HG03354 (cell line): Measurements from ENCODE around the gene LSM14A.
A peak's percentile ranks its signal among the peaks of the same experiment; 100 is the strongest.
"Not testable (repeated sequence)": the region's sequence is repeated elsewhere in the genome, so short reads cannot be mapped to it uniquely, and the experiment has no call there.

Experiments used
- ATAC-seq: cut with Tn5 transposase; IDR thresholded peaks from one replicate; pipeline ENCODE4 v1.9.1; 2021; ENCODE audit warnings: mild to moderate bottlenecking; ENCODE audit not compliant: unreplicated experiment, poor library complexity, severe bottlenecking

LSM14A gene

DNA sequence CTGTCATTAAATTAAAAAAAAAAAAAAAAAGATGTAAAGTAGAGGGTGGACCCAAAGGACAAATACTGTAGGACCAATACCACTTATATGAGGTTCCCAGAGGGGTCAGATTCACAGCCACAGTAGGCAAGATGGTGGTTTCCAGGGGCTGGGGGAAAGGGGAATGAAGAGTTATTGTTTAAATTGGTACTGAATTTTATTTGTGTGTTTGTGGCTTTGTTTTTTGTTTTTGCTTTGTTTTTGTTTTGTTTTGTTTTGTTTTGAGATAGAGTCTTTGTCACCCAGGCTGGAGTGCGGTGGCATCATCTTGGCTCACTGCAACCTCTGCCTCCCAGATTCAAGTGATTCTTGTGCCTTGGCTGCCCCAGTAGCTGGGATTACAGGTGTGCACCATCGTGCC lies 17.9 kb upstream of the LSM14A start:
- ATAC-seq: no peak

DNA sequence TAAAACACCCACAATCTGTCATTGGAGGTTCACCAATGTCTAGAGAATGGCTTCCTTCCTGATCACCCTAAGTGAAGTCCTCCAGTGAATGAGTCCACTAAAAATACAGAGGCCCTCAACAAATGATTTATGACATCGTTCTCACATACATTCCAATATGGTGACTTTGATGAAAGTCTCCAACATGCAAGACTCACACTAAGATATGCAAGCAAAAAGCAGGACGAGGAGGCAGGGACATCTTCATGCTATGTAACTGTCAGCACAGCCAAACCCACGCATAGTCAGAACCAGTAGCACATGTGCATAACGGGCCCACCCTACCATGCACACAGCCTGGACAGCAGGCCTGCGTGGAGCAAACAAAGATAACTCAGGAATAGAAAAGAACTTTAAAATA lies 16.6 kb upstream of the LSM14A start:
- no peak for ATAC-seq

DNA sequence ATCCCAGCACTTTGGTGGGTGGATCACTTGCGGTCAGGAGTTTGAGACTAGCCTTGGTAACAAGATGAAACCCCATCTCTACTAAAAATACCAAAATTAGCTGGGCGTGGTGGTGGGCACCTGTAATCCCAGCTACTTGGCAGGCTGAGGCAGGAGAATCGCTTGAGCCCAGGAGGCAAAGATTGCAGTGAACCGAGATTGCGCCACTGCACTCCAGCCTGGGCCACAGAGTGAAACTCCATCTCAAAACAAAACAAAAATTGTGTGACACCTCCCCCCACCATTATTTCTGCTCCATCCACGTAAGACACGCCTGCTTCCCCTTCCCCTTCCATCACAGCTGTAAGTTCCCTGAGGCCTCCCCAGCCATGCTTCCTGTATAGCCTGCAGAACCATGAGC lies 13.3 kb upstream of the LSM14A start:
- not testable (repeated sequence) for ATAC-seq

DNA sequence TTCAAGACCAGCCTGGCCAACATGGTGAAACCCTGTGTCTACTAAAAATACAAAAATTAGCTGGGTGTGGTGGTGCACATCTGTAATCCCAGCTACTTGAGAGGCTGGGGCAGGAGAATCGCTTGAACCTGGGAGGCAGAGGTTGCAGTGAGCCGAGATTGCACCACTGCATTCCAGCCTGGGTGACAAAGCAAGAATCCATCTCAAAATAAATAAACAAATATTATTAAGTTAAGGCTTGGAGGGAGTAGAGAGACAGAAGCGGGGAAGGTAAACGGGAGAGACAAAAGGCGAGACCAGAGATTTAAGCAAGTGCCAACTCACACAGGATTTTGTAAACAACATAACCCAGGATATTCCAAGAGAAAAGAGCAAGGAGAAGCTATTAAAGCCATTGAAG lies 12.8 kb upstream of the LSM14A start:
- not testable (repeated sequence) for ATAC-seq

DNA sequence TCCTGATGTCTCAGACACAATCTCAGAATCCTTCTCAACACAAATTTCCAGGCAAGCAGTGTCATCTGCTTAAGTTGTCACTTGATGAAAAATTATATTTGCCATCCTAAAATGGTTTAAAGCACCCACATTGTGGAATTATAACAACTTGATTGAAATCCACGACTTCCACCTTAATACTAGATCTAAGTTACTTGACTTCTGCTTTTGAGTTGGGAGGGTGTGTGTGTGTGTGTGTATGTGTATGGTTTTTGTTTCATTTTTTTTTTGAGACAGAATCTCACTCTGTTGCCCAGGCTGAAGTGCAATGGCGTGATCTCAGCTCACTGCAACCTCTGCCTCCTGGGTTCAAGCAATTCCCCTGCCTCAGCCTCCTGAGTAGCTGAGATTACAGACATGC lies 10.4 kb upstream of the LSM14A start:
- ATAC-seq: not testable (repeated sequence)

DNA sequence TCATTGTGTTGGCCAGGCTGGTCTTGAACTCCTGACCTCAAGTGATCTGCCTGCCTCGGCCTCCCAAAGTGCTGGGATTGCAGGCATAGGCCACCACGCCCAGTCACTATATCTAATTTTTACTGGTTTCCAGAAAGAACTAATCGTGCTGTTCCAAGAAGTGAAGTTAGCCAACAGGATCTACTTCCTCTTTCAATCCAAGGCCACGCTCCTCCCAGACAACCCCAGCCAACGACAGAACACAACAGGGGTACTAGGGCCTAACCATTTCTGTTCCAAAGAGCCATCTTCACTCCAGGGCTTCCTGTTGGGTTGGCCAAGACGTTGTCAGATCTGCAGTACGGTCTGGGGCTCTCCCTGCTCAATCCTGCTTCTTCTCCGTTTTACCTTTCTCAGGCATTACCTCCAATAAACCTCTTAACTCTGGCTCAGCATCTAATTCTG lies 7.0 kb upstream of the LSM14A start:
- no peak for ATAC-seq

DNA sequence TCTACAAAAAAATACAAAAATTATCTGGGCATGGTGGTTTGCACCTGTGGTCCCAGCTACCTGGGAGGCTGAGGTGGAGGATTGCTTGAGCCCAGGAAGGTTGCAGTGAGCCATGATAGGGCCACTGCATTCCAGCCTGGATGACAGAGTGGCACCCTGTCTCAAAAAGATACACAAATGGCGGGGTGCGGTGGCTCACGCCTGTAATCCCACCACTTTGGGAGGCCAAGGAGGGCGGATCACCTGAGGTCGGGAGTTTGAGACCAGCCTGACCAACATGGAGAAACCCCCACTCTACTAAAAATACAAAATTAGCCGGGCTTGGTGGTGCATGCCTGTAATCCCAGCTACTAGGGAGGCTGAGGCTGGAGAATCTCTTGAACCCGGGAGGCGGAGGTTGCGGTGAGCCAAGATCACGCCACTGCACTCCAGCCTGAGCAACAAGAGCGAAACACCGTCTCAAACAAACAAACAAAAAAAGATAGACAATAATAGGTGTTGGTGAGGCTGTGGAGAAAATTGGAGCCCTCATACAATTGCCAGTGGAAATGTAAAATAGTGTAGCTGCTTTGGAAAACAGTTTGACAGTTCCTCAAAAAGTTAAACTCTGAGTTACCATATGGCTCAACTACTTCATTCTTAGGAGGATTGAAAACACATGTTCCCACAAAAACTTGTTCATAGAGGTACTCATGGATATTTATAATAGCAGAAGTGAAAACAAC lies 2.7 kb upstream of the LSM14A start:
- ATAC-seq: not testable (repeated sequence)

DNA sequence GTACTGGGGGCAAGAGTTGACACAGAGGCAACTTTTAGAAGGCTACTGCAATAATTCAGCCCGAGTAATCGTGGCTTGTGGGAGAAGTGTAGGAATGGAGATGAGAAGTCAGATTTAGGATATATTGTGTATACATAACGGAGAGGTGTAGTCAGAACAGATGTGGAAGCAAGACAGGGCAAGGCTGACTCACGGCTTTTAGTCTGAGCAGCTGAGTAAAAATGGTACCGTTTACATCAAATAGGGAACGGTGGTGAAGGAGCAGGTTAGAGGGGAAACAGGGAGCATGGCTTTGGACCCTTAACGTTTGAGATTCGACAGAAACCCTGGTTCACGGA lies 796 bp upstream of the LSM14A start:
- ATAC-seq: peak; percentile 24

DNA sequence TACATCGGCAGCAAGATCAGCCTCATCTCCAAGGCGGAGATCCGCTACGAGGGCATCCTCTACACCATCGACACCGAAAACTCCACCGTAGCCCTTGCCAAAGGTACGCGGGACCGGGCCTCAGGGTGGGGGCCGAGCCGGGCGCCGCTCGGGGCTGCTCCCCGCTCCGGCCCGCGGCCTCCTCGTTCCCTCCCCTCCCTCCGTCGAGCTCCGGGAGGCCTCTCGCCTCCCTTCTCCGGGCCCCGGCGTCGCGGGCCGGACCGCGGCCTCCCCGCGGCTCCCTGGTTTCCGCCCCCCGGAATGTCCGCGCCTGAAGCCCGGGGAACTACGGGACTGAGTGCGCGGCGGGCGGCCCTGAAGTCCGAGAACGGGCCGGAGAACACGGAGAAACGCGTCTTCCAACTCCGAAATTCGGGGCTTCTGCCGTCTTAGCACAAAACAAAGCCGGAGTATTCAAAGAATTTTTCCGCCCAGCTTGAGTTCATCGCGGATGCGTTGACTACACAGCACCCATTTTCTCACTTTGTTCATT lies 423 bp downstream of the LSM14A start:
- peak; percentile 37 for ATAC-seq

DNA sequence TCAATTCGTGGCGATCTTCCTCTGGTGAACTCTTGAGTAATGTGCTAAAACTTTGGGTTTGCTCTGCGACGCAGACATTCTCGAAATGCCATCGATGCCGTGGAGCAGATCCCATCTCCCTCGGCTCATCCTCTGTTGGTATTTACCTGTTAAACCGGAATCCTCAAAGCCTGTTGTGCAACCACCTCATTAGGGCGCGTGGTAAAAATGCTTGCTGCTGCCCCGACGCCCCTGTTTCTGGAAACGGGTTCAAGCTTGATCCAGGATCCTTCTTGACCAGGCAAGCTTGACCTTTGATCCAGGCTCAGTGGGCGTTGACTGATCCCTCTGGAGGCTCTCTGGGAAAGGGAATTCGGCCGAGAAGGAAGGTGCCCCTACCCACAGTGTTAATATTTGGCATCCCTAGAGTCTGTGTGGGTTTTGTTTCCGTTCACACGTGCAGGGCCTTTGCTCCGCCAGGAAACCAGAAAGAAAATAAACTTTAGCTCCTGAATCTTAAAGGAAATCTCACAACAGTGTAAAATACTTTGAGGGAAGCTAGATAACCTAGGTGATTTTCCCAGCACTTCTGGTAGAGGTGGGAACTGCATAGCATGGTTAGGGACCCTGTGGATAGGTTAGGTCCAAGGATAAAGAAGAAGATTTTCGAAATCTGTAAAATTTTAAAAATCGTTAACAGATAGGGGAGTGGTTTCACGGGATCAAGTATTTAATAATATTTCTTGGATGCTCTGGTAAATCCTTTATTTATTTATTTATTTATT lies 1.1 kb downstream of the LSM14A start:
- peak; percentile 2 for ATAC-seq

DNA sequence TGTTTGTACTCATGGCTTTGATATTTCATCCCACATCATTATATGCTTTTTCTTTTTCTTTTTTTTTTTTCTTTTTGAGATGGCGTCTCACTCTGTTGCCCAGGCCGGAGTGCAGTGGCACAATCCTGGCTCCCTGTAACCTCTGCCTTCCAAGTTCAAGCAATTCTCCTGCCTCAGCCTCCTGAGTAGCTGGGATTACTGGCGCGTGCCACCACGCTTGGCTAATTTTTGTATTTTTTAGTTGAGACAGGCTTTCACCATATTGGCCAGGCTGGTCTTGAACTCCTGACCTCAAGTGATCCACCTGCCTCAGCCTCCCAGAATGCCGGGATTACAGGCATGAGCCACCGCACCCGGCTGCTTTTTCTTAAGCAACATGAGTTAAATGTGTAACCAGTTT lies 2.9 kb downstream of the LSM14A start:
- ATAC-seq: not testable (repeated sequence)

DNA sequence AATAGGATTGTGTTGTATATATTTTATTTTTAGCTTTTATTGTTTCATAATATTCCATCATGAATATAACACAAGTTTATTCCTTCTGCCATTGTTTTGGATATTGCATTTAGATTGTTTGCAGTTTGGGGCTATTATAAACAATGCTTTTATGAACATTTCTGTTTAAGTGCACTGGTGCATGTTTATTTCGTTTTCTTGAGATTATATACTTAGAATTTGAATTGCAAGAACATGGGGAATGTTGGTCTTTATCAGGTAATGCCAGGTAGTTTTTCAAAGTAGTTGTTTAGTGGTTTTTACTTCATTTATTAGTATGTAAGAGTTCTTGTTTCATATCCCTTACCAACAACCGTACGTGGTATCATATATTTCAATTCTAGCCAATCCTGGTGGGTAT lies 4.3 kb downstream of the LSM14A start:
- ATAC-seq: no peak

DNA sequence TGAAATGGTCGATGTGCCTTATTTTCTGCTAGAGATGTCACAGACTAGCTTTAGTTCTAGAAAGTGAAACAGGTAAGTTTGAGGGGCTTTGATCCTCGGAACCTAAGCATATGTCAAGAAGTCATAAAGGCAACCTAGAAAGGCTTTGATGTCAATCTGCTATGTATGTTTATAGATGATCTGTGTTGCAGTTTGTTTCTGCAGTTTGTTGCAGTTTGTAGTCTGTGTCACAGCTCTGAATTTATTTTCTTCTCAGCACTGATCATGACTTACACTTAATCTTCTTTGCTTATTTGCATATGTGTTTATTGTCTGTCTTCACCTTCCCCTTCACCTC lies 5.9 kb downstream of the LSM14A start:
- ATAC-seq: no peak

DNA sequence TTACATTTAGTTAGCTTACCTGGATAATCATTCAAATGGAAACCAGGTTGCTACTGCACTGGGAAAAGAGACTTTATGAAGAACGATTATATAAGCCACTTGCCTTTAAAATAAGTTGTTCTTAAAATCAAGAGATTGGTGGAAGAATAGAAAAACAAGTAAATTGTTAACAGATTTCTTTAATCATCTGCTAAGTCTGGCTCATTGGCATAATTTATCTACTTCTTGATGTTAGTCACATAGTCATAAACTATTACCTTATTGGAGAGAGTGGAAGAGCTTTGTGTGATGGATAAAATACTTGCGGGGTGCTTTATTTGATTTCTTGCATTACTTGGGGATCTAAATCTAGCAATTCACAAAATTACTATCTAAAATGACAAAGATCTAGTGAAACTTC lies 6.8 kb downstream of the LSM14A start:
- no peak for ATAC-seq

DNA sequence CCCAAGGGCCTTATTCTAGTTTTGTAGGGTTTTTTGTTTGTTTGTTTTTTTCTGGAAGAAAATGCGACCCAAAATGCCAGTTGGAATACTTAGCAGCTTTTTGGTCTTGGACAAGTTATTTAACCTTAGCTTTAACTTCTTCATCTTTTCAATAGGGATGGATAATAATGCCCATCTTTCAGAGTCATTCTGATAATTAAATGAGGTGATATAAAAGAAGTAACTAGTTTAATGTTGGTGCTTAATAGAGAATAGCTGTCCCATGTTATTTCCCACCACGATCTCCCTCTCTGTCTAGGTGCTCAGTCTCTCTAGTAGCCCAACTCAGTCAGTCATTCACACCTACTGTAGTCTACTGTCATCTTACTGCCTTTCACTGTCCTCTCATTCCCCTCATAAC lies 8.0 kb downstream of the LSM14A start:
- no peak for ATAC-seq

DNA sequence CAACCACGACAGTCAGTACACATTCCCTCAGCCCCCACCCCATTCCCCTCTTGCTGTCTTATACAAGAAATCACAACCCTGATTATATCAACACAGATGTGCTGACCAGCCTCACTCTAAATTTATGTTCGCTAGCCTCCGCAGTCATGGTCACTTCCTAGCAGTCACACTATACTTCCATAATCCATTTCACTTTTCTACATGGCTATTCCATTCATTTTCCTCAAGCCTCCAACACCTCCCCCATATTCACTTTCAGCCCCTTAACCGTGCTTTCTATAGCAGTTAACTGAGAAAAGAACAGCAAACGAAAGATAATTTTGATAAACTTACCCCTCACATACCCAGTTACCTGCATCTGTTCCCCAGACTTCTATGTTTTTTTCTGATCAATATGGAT lies 8.4 kb downstream of the LSM14A start:
- ATAC-seq: no peak

DNA sequence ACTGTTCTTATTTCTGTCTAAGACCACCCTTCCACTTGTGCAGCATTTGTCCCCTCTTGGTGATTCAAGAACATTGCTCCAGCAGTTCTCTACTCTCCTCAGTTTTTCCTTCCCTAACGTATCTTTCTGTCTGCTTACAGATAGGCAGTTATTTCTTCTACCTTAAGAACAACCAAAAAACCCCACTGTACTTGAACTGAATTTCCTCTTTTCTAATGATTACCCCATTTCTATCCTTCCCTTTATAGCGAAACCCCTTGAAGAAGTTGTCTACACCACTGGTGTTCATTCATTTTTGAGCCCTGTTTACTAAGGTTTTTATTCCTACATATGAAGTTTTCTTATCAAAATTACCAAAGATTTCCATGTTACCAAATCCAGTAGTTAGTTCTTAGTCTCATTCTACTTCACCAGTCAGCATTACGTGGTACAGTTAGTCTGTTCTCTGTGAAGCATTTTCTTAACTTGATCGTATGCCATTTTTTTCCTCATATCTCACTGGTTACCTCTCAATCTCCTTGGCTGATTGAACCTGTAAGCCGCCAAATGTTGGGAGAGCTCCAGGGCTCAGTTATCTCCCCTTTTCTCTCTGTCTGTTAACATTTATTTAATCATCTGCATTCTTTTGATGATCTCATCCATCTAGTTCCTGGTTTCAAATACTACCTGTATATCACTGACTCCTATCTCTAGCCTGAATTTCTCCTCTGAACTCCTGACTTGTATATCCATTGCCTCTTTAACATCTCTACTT lies 9.0 kb downstream of the LSM14A start:
- ATAC-seq: no peak

DNA sequence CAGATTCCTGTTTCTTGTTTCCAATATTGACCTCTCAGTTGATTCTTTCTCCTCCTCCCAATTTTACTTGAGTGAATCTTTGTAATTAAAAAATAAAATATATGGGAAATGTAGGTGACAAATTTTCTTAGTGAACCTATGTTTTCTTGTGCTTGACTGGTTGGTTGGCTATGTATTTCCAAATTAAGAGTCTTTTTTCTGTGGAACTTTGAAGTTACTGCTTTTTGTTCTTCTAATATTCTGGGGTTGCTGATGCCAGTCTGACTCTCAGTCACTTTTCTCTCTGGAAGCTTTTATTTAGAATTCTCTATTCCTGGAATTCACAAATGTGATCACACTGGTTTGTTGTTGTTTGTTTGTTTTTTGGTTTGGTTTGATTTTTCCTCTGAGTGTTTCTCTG lies 9.8 kb downstream of the LSM14A start:
- no peak for ATAC-seq

DNA sequence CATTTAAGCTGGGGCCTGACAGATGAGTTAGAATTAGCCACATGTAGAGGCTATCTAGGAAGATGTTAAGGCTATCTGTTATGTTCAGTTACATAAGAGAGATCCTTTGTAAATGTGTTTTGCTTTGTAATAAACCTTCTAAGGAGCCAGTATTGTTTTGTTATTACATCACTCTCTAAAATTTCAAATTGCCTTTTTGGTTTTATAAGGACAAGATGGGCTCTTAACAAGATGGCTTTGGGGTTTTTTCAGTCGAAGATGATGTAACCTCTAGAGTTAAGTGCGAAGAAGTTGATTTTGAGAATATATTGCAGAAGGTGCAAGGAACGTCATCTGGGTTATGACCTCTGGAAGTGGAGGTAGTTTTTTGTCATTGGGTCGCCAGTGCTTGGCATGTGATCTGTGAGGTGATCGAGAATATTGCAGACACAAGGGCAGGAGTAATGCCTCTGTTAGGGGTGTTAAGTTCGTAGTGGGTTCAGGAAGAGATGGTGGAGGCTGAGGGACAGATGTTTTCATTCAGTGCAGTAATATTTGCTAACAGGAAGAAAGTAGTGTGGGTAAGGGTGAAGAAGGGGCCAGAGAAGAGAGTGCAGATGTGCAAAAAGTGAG lies 12.7 kb downstream of the LSM14A start:
- no peak for ATAC-seq

DNA sequence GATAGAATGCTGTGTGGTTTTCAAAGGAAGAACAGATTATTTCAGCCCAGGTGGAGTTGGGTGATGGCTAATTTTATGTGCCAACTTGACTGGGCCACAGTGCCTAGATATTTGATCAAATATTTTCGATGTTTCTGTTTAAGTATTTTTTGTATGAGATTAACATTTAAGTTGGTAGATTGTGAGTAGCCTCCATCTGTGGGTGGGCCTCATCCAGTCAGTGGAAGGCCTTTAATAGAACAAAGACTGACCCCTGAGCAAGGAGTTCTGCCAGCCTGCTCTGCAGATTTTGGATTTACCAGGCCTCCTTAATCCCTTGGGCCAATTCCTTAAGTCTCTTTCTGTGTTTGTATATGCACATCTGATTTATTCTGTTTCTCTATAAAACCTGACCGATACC lies 13.9 kb downstream of the LSM14A start:
- ATAC-seq: no peak
